ENCODE results near the gene USP17L18. TPM values are rescaled to one million over a fixed set of nuclear protein-coding genes. Genes with fewer than 3 reads are reported as not detected.
"Not testable (repeated sequence)": the region's sequence is repeated elsewhere in the genome, so short reads cannot be mapped to it uniquely, and the experiment has no call there.

USP17L18 gene
- total RNA-seq = not detected

DNA sequence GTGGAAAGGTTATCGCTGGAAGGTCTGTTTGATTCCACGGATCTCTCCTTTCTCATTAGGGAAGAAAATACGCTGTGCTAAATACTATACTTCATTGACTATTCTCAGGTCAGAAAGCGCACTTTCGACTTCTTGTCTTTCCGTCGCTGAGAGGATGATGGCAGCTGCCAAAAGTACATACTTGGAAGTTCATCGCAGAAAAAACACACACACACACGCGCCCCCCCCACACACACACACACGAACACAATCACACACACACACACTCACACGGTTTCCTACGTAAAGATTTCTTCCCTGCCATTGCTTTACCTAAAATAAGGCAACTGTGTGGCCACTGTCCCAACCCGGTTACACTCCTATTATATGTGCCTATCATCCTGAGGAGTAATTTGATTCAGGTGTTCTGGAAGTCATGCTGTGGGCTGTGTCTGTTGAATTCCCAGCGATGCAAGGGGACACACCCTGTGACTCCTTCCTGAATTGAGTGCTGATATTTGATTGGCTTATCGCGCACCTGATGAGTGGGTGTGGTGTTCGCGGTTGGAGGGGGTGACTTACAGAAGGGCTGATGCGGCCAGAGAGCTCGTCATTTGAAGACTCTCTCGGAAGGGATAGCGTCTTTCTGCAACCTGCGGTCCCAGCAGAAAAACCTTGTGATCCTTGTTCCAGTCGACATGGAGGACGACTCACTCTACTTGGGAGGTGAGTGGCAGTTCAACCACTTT lies at the start of gene USP17L18:
USP17L18 (plus strand) TSS at position 678 of the 728 bp plus-strand sequence; CDS start at position 678, 0 bp downstream.
- H3K4me1 ChIP-seq, H3K36me3 ChIP-seq, H3K27ac ChIP-seq, H3K27me3 ChIP-seq, H3K9me3 ChIP-seq, H3K4me3 ChIP-seq: not testable (repeated sequence)
- peak; percentile 4 to 42 for DNase-seq (ENCODE audit: low spot score in 2 of 2)
- WGBS, 2 donors = 90 to 92% methylated on average over 12 to 18 of the region's 26 CpGs

GRCh38 chr4:9210357-9210756 lies 38.1 kb upstream of the USP17L18 start, which contains the start of gene USP17L10:
TSS of gene USP17L10 (plus strand) at chr4:9210657. CDS start at chr4:9210657, 0 bp downstream.
- not testable (repeated sequence) for DNase-seq (ENCODE audit: low spot score in 2 of 2); H3K9me3 ChIP-seq; H3K4me1 ChIP-seq; H3K4me3 ChIP-seq; H3K27me3 ChIP-seq; H3K27ac ChIP-seq; H3K36me3 ChIP-seq
- WGBS, 2 donors = no CpG with 5 or more reads among the region's 13 CpGs

GRCh38 chr4:9214701-9215100 lies 33.7 kb upstream of the USP17L18 start:
- not testable (repeated sequence) for H3K27me3 ChIP-seq; H3K27ac ChIP-seq; H3K4me1 ChIP-seq; DNase-seq (ENCODE audit: low spot score in 2 of 2); H3K9me3 ChIP-seq; H3K4me3 ChIP-seq; H3K36me3 ChIP-seq
- 78 to 80% methylated on average over 9 to 12 of the region's 14 CpGs for WGBS, 2 donors

DNA sequence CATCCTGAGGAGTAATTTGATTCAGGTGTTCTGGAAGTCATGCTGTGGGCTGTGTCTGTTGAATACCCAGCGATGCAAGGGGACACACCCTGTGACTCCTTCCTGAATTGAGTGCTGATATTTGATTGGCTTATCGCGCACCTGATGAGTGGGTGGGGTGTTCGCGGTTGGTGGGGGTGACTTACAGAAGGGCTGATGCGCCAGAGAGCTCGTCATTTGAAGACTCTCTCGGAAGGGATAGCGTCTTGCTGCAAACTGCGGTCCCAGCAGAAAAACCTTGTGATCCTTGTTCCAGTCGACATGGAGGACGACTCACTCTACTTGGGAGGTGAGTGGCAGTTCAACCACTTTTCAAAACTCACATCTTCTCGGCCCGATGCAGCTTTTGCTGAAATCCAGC lies 33.3 kb upstream of the USP17L18 start, which contains the start of gene USP17L11:
USP17L11 (plus strand) TSS at position 301 of the 400 bp plus-strand sequence; CDS start at position 301, 0 bp downstream.
- WGBS, 2 donors = no CpG with 5 or more reads among the region's 14 CpGs
- DNase-seq (ENCODE audit: low spot score in 2 of 2); H3K27me3 ChIP-seq; H3K36me3 ChIP-seq; H3K27ac ChIP-seq; H3K4me1 ChIP-seq; H3K9me3 ChIP-seq; H3K4me3 ChIP-seq: not testable (repeated sequence)

DNA sequence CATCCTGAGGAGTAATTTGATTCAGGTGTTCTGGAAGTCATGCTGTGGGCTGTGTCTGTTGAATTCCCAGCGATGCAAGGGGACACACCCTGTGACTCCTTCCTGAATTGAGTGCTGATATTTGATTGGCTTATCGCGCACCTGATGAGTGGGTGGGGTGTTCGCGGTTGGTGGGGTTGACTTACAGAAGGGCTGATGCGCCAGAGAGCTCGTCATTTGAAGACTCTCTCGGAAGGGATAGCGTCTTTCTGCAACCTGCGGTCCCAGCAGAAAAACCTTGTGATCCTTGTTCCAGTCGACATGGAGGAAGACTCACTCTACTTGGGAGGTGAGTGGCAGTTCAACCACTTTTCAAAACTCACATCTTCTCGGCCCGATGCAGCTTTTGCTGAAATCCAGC lies 28.6 kb upstream of the USP17L18 start, which contains the start of gene USP17L12:
USP17L12 (plus strand) TSS at position 301 of the 400 bp plus-strand sequence; CDS start at position 301, 0 bp downstream.
- not testable (repeated sequence) for DNase-seq (ENCODE audit: low spot score in 2 of 2)
- no CpG with 5 or more reads among the region's 13 CpGs for WGBS, 2 donors

DNA sequence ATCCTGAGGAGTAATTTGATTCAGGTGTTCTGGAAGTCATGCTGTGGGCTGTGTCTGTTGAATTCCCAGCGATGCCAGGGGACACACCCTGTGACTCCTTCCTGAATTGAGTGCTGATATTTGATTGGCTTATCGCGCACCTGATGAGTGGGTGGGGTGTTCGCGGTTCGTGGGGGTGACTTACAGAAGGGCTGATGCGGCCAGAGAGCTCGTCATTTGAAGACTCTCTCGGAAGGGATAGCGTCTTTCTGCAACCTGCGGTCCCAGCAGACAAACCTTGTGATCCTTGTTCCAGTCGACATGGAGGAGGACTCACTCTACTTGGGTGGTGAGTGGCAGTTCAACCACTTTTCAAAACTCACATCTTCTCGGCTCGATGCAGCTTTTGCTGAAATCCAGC lies 23.8 kb upstream of the USP17L18 start, which contains the start of gene USP17L13:
USP17L13 (plus strand) TSS at position 301 of the 400 bp plus-strand sequence; CDS start at position 301, 0 bp downstream.
- WGBS, 2 donors = no CpG with 5 or more reads among the region's 14 CpGs
- H3K4me1 ChIP-seq; H3K9me3 ChIP-seq; H3K36me3 ChIP-seq; H3K4me3 ChIP-seq; DNase-seq (ENCODE audit: low spot score in 2 of 2); H3K27ac ChIP-seq; H3K27me3 ChIP-seq: not testable (repeated sequence)

More for the DNA sequence above, 28.6 kb upstream of the USP17L18 start, which contains the start of gene USP17L12:
- not testable (repeated sequence) for H3K27ac ChIP-seq, H3K36me3 ChIP-seq, H3K27me3 ChIP-seq, H3K9me3 ChIP-seq, H3K4me3 ChIP-seq, H3K4me1 ChIP-seq

DNA sequence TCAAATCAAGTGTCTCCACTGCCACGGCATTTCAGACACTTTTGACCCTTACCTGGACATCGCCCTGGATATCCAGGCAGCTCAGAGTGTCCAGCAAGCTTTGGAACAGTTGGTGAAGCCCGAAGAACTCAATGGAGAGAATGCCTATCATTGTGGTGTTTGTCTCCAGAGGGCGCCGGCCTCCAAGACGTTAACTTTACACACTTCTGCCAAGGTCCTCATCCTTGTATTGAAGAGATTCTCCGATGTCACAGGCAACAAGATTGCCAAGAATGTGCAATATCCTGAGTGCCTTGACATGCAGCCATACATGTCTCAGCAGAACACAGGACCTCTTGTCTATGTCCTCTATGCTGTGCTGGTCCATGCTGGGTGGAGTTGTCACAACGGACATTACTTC lies 18.2 kb upstream of the USP17L18 start:
- 84% methylated on average over 5 of the region's 8 CpGs; no CpG with 5 or more reads in 1 of the 2 donors for WGBS, 2 donors
- H3K4me1 ChIP-seq; H3K9me3 ChIP-seq; H3K27ac ChIP-seq; H3K36me3 ChIP-seq; H3K27me3 ChIP-seq; H3K4me3 ChIP-seq; DNase-seq (ENCODE audit: low spot score in 2 of 2): not testable (repeated sequence)

- not testable (repeated sequence) for H3K36me3 ChIP-seq; H3K9me3 ChIP-seq; H3K4me3 ChIP-seq; H3K27ac ChIP-seq; H3K27me3 ChIP-seq; H3K4me1 ChIP-seq; DNase-seq (ENCODE audit: low spot score in 2 of 2)
- WGBS, 2 donors = no CpG with 5 or more reads among the region's 15 CpGs
Observed at GRCh38 chr4:9234085-9234484, 14.3 kb upstream of the USP17L18 start, which contains the start of gene USP17L15. TSS of gene USP17L15 (plus strand) at chr4:9234385. CDS start at chr4:9234385, 0 bp downstream.

- WGBS, 2 donors = no CpG with 5 or more reads among the region's 12 CpGs
- DNase-seq (ENCODE audit: low spot score in 2 of 2) = peak; percentile 3 to 16
- H3K36me3 ChIP-seq, H3K9me3 ChIP-seq, H3K27me3 ChIP-seq, H3K4me3 ChIP-seq, H3K27ac ChIP-seq, H3K4me1 ChIP-seq: not testable (repeated sequence)
Observed at GRCh38 chr4:9238461-9238860, 10.0 kb upstream of the USP17L18 start.

- H3K9me3 ChIP-seq; H3K4me3 ChIP-seq; H3K4me1 ChIP-seq; H3K36me3 ChIP-seq; H3K27me3 ChIP-seq; DNase-seq (ENCODE audit: low spot score in 2 of 2); H3K27ac ChIP-seq: not testable (repeated sequence)
- 90 to 93% methylated on average over 10 to 13 of the region's 14 CpGs for WGBS, 2 donors
Observed at GRCh38 chr4:9243579-9243978, 4.9 kb upstream of the USP17L18 start, which contains the start of gene USP17L17. TSS of gene USP17L17 (plus strand) at chr4:9243879. CDS start at chr4:9243879, 0 bp downstream.

DNA sequence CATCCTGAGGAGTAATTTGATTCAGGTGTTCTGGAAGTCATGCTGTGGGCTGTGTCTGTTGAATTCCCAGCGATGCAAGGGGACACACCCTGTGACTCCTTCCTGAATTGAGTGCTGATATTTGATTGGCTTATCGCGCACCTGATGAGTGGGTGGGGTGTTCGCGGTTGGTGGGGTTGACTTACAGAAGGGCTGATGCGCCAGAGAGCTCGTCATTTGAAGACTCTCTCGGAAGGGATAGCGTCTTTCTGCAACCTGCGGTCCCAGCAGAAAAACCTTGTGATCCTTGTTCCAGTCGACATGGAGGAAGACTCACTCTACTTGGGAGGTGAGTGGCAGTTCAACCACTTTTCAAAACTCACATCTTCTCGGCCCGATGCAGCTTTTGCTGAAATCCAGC lies 4.6 kb downstream of the USP17L18 start, which contains the start of gene USP17L19:
USP17L19 (plus strand) TSS at position 301 of the 400 bp plus-strand sequence; CDS start at position 301, 0 bp downstream.
- not testable (repeated sequence) for H3K4me1 ChIP-seq

DNA sequence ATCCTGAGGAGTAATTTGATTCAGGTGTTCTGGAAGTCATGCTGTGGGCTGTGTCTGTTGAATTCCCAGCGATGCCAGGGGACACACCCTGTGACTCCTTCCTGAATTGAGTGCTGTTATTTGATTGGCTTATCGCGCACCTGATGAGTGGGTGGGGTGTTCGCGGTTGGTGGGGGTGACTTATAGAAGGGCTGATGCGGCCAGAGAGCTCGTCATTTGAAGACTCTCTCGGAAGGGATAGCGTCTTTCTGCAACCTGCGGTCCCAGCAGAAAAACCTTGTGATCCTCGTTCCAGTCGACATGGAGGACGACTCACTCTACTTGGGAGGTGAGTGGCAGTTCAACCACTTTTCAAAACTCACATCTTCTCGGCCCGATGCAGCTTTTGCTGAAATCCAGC lies 9.4 kb downstream of the USP17L18 start, which contains the start of gene USP17L20:
USP17L20 (plus strand) TSS at position 301 of the 400 bp plus-strand sequence; CDS start at position 301, 0 bp downstream.
- not testable (repeated sequence) for H3K36me3 ChIP-seq; H3K27me3 ChIP-seq; DNase-seq (ENCODE audit: low spot score in 2 of 2); H3K27ac ChIP-seq; H3K9me3 ChIP-seq; H3K4me3 ChIP-seq; H3K4me1 ChIP-seq
- WGBS, 2 donors = no CpG with 5 or more reads among the region's 15 CpGs

More for the DNA sequence above, 4.6 kb downstream of the USP17L18 start, which contains the start of gene USP17L19:
- not testable (repeated sequence) for H3K36me3 ChIP-seq; H3K4me3 ChIP-seq; DNase-seq (ENCODE audit: low spot score in 2 of 2); H3K9me3 ChIP-seq; H3K27ac ChIP-seq; H3K27me3 ChIP-seq
- no CpG with 5 or more reads among the region's 13 CpGs for WGBS, 2 donors

DNA sequence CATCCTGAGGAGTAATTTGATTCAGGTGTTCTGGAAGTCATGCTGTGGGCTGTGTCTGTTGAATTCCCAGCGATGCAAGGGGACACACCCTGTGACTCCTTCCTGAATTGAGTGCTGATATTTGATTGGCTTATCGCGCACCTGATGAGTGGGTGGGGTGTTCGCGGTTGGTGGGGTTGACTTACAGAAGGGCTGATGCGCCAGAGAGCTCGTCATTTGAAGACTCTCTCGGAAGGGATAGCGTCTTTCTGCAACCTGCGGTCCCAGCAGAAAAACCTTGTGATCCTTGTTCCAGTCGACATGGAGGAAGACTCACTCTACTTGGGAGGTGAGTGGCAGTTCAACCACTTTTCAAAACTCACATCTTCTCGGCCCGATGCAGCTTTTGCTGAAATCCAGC lies 14.1 kb downstream of the USP17L18 start, which contains the start of gene USP17L21:
USP17L21 (plus strand) TSS at position 301 of the 400 bp plus-strand sequence; CDS start at position 301, 0 bp downstream.
- H3K9me3 ChIP-seq; H3K4me1 ChIP-seq; H3K27ac ChIP-seq; H3K27me3 ChIP-seq; DNase-seq (ENCODE audit: low spot score in 2 of 2); H3K4me3 ChIP-seq; H3K36me3 ChIP-seq: not testable (repeated sequence)
- WGBS, 2 donors = no CpG with 5 or more reads among the region's 13 CpGs
